Activated CD4-positive, alpha-beta memory T cell treated with anti-CD3 and anti-CD28 coated beads for 36 hours (primary cell): ENCODE results near the gene SDK2. TPM values are rescaled to one million over a fixed set of nuclear protein-coding genes. Genes with fewer than 3 reads are reported as not detected.

Experiments used
- CTCF ChIA-PET: fragments of 350-600 bp; sonication (Branson Sonifier 250); formaldehyde crosslinking; loops from one replicate; lab custom pipeline; 2021; ENCODE audit warnings: antibody characterized with exemption, inconsistent platforms; lab: Charles Lee
- POLR2A ChIA-PET: fragments of 350-600 bp; sonication (Branson Sonifier 250); formaldehyde crosslinking; loops from one replicate; lab custom pipeline; 2021; ENCODE audit warnings: antibody characterized with exemption; lab: Charles Lee
- DNase-seq: peaks from one replicate; pipeline ENCODE4 v3.0.0-alpha.2; 2020
- H3K27ac Mint-ChIP-seq: one replicate; pipeline ENCODE4 v1.8.0; 2021; ENCODE audit warnings: mixed read lengths
- H3K27me3 Mint-ChIP-seq: one replicate; pipeline ENCODE4 v1.8.0; 2021; ENCODE audit warnings: mixed read lengths
- H3K36me3 Mint-ChIP-seq: one replicate; pipeline ENCODE4 v1.8.0; 2021; ENCODE audit warnings: mixed read lengths
- H3K4me1 Mint-ChIP-seq: one replicate; pipeline ENCODE4 v1.8.0; 2021; ENCODE audit warnings: low read depth, mixed read lengths
- H3K4me3 Mint-ChIP-seq: one replicate; pipeline ENCODE4 v1.8.0; 2021; ENCODE audit warnings: mild to moderate bottlenecking, mixed read lengths
- H3K9me3 Mint-ChIP-seq: one replicate; pipeline ENCODE4 v1.8.0; 2021; ENCODE audit warnings: mixed read lengths
- intact Hi-C: fragments of 100-400 bp; cut with micrococcal nuclease; formaldehyde crosslinking; loops from one replicate; pipeline ENCODE4 v1.15.1; 2023
- total RNA-seq, 2 experiments: library from RNA; stranded (reverse); gene quantifications; one replicate each; pipeline ENCODE4 v1.2.3, GENCODE V29; 2021

The SDK2 gene
- total RNA-seq, 2 experiments from 2014 or later, result 0.05 to 0.12 TPM

DNA sequence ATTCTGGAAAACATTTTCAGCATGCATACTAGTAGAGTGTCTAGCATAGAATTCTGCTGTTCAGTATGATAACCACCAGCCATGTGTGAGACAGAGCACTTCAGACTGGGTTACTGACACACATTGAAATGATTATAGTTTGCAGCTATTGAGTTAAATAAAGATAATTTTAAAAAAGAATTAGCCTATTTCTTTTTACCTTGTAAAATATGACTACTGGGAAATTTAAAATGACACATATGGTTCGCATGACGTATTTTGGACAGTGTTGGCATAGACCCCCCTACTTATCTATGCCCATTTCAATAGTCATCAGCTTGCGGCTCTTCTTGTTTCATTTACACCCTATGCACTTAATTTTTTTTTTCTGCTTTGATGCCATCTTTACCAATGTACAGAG, 4.7 kb upstream of the SDK2 start:
- intact Hi-C loops, result loop anchor here (10.0 kb wide), 1 partner anchor 306 kb away; no protein-coding TSS in a partner anchor

GRCh38 chr17:73648543-73648820, 4.2 kb upstream of the SDK2 start:
- H3K4me3 Mint-ChIP-seq, result no peak overlapping the region
- no peaks in the 10 kb centered on the region for H3K36me3 Mint-ChIP-seq
- peaks cover 4% of the 10 kb centered on the region for H3K9me3 Mint-ChIP-seq
- ChIA-PET POLR2A (no interaction called here), CTCF (no interaction called here)
- H3K27ac Mint-ChIP-seq, result no peak overlapping the region
- intact Hi-C loops, result loop anchor here (10.0 kb wide), 1 partner anchor 306 kb away; no protein-coding TSS in a partner anchor
- DNase-seq, result no peak
- peaks cover 15% of the 10 kb centered on the region for H3K27me3 Mint-ChIP-seq
- H3K4me1 Mint-ChIP-seq, result peaks cover 3% of the 10 kb centered on the region

More for the DNA sequence above, 4.7 kb upstream of the SDK2 start:
- POLR2A ChIA-PET, result no interaction called here
- Mint-ChIP-seq H3K36me3 (no peaks in the 10 kb centered on the region), H3K9me3 (peaks cover 8% of the 10 kb centered on the region), H3K27ac (no peak overlapping the region), H3K27me3 (peaks cover 12% of the 10 kb centered on the region), H3K4me3 (no peak overlapping the region), H3K4me1 (peaks cover 2% of the 10 kb centered on the region)
- DNase-seq, result no peak
- CTCF ChIA-PET, result no interaction called here

DNA sequence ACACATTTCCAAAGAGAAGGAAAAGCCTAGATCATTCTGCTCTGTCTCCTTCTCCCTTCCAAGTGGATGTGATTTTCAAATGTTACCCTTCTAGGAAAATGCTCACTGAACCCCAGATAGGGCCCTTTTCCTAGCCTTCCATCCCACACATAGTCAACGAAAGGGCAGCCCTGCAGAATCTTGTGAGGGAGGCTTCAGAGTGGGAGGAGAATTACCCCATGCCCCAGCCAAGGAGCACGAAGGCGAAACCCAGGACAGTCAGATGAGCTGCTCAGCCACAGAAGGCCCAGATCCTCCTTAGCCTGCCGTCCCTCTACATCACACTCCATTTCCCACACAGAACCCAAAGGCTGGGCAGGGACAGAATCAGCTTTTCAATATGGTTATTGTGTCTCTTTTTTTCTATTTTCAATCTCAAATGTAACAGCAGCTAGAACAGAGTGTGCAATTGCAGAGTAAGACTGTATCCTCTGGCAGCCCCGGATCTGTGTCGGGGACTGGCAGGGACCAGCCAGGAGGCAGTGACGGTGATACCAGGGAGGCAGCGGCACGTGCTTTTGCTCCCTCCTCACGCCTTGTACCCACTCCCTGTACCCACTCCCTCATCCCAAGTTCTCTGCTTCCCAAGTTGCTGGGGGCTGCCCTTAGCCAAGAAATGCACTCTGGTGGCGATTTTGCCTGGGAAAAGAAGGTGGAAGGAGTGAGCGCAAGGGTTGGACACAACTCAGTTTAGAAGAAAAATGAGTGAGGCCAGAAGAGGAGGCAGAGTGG, 3.7 kb upstream of the SDK2 start:
- no peak for DNase-seq
- no peak overlapping the region for H3K27ac Mint-ChIP-seq
- peaks cover 4% of the 10 kb centered on the region for H3K4me1 Mint-ChIP-seq
- intact Hi-C loops, result loop anchor here (10.0 kb wide), 1 partner anchor 307 kb away; no protein-coding TSS in a partner anchor
- no peaks in the 10 kb centered on the region for H3K9me3 Mint-ChIP-seq
- POLR2A ChIA-PET, result no interaction called here
- CTCF ChIA-PET, result interaction anchor here (1.0 kb wide), 1 partner anchor 220 kb away, joined by 4 read pairs; no protein-coding TSS in a partner anchor
- no peaks in the 10 kb centered on the region for H3K36me3 Mint-ChIP-seq
- H3K27me3 Mint-ChIP-seq, result peaks cover 16% of the 10 kb centered on the region
- no peak overlapping the region for H3K4me3 Mint-ChIP-seq

DNA sequence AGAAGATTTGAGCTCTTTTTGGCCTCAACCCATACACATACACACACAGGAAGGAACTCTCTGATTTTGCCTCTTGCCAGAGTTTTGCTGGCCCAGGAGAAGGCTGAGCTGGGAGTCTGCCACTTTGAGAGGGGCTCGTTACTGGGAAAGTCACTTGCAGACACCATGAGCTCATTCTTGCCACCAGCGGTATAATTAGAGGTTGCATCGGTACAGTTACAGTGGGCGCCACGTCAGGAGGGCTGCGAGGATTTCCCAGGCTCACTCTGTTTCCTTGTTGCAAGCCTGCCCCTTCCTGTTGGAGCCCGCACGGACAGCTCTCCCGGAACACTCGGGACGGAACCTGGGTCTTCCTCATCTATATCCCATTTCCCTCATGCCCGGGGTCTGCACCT, 3.1 kb upstream of the SDK2 start:
- Mint-ChIP-seq H3K4me1 (peaks cover 7% of the 10 kb centered on the region), H3K27ac (no peak overlapping the region), H3K36me3 (no peaks in the 10 kb centered on the region), H3K4me3 (no peak overlapping the region), H3K27me3 (peaks cover 19% of the 10 kb centered on the region), H3K9me3 (no peaks in the 10 kb centered on the region)
- intact Hi-C loops, result loop anchor here (10.0 kb wide), 1 partner anchor 308 kb away; no protein-coding TSS in a partner anchor
- ChIA-PET POLR2A (no interaction called here), CTCF (interaction anchor here (1.0 to 1.7 kb wide), 3 partner anchors 63 to 220 kb away, joined by 4 to 6 read pairs (median 5); no protein-coding TSS in a partner anchor)
- no peak for DNase-seq

GRCh38 chr17:73646409-73647300, 2.4 kb upstream of the SDK2 start:
- POLR2A ChIA-PET, result no interaction called here
- Mint-ChIP-seq H3K4me1 (peaks cover 9% of the 10 kb centered on the region), H3K4me3 (no peak overlapping the region), H3K9me3 (no peaks in the 10 kb centered on the region), H3K36me3 (no peaks in the 10 kb centered on the region), H3K27ac (no peak overlapping the region), H3K27me3 (peaks cover 21% of the 10 kb centered on the region)
- intact Hi-C loops, result loop anchor here (10.0 kb wide), 1 partner anchor 308 kb away; no protein-coding TSS in a partner anchor
- no peak for DNase-seq
- CTCF ChIA-PET, result interaction anchor here (1.0 to 1.7 kb wide), 3 partner anchors 63 to 219 kb away, joined by 4 to 6 read pairs (median 5); no protein-coding TSS in a partner anchor

GRCh38 chr17:73645050-73645871, 1.0 kb upstream of the SDK2 start:
- ChIA-PET POLR2A (no interaction called here), CTCF (interaction anchor here (1.1 kb wide), 1 partner anchor 75 kb away, joined by 3 read pairs; no protein-coding TSS in a partner anchor)
- Mint-ChIP-seq H3K4me3 (no peak overlapping the region), H3K27ac (no peak overlapping the region), H3K4me1 (peaks cover 9% of the 10 kb centered on the region), H3K36me3 (no peaks in the 10 kb centered on the region), H3K27me3 (peaks cover 21% of the 10 kb centered on the region), H3K9me3 (no peaks in the 10 kb centered on the region)
- intact Hi-C loops, result loop anchor here (10.0 kb wide), 1 partner anchor 310 kb away; no protein-coding TSS in a partner anchor
- peak; percentile 34 for DNase-seq

GRCh38 chr17:73643852-73644144, 447 bp downstream of the SDK2 start:
- Mint-ChIP-seq H3K27me3 (peaks cover 21% of the 10 kb centered on the region), H3K36me3 (no peaks in the 10 kb centered on the region), H3K9me3 (no peaks in the 10 kb centered on the region), H3K27ac (no peak overlapping the region), H3K4me3 (peak overlapping the region; percentile 60), H3K4me1 (peaks cover 9% of the 10 kb centered on the region)
- POLR2A ChIA-PET, result no interaction called here
- intact Hi-C loops, result loop anchor here (2.0 to 10.0 kb wide), 3 partner anchors 74 to 311 kb away; no protein-coding TSS in a partner anchor
- CTCF ChIA-PET, result no interaction called here
- no peak for DNase-seq

DNA sequence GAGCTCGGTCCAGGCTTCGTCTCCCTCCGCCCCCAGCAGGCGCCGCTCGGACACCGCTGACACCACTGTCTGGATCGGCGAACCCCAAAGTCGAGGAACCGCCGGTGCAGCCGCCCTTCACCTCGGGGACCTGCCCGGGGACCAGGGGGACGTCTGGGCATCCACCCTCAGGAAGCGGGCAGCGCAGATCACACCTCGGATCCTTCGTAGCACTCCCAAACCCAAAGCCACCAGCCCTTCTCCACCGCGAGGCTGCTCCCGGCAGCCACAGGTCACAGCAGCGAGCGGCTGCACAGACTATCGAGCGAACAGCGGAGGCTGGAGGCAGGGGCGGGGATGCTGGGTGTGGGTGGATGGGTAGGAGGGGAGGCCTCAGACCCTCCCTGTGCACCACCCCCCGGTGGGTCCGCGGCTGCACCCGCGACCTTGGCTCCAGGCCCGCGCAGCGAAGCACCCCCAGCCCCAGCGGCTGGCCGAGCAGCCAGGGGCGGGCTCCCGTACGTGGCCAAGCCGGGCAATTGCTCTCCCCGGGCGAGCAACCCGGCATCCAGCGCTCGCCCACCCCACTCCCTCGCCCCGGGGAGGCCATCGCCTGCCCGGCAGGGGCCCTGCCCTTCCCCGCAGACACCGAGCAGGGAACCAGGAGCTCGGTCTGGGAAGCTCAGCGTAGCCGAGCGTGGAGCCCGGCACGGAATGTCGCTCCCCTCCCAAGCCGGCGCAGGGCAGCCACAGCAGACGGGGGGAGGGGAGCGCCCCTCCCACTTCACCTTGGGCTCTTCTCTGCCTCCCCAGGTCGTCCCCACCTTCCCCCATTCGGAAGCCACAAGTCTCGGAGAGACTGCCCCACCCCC, 1.0 kb downstream of the SDK2 start:
- no peaks in the 10 kb centered on the region for H3K9me3 Mint-ChIP-seq
- ChIA-PET CTCF (no interaction called here), POLR2A (no interaction called here)
- peak overlapping the region; percentile 53 for H3K4me3 Mint-ChIP-seq
- intact Hi-C loops, result loop anchor here (2.0 to 10.0 kb wide), 3 partner anchors 74 to 312 kb away; no protein-coding TSS in a partner anchor
- peaks cover 9% of the 10 kb centered on the region for H3K4me1 Mint-ChIP-seq
- H3K27me3 Mint-ChIP-seq, result peaks cover 24% of the 10 kb centered on the region
- peak; percentile 26 for DNase-seq
- no peak overlapping the region for H3K27ac Mint-ChIP-seq
- no peaks in the 10 kb centered on the region for H3K36me3 Mint-ChIP-seq

DNA sequence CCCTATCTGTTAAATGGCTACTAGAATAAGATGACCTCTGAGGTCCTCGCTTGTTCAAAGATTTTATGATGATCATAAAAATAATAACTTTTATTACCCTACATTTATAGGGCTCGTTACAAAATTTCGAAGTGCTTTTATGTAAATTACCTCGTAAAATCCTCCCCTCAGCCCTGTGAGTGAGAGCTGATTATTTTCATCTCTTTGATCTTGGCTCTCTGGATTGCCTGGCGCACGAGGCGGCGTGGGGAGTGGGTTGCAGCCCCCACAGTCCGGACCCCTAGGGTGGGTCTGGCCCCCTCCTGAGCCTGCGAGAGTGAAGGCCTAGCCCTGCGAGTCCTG, 1.6 kb downstream of the SDK2 start:
- POLR2A ChIA-PET, result no interaction called here
- peaks cover 9% of the 10 kb centered on the region for H3K4me1 Mint-ChIP-seq
- intact Hi-C loops, result loop anchor here (2.0 to 10.0 kb wide), 3 partner anchors 75 to 312 kb away; no protein-coding TSS in a partner anchor
- H3K27me3 Mint-ChIP-seq, result peaks cover 22% of the 10 kb centered on the region
- H3K9me3 Mint-ChIP-seq, result no peaks in the 10 kb centered on the region
- DNase-seq, result no peak
- no peak overlapping the region for H3K27ac Mint-ChIP-seq
- CTCF ChIA-PET, result no interaction called here
- peak overlapping the region; percentile 53 for H3K4me3 Mint-ChIP-seq
- no peaks in the 10 kb centered on the region for H3K36me3 Mint-ChIP-seq

- Mint-ChIP-seq H3K4me1 (peaks cover 9% of the 10 kb centered on the region), H3K9me3 (no peaks in the 10 kb centered on the region), H3K36me3 (no peaks in the 10 kb centered on the region), H3K4me3 (no peak overlapping the region), H3K27me3 (peaks cover 22% of the 10 kb centered on the region), H3K27ac (no peak overlapping the region)
- ChIA-PET CTCF (interaction anchor here (0.7 kb wide), 1 partner anchor 185 kb away, joined by 4 read pairs; no protein-coding TSS in a partner anchor), POLR2A (no interaction called here)
- no peak for DNase-seq
- intact Hi-C loops, result loop anchor here (2.0 to 10.0 kb wide), 3 partner anchors 75 to 313 kb away; no protein-coding TSS in a partner anchor
Observed at GRCh38 chr17:73641826-73642600, 2.2 kb downstream of the SDK2 start.
